Stimulated activated CD4-positive, alpha-beta T cell treated with anti-CD3 and anti-CD28 coated beads, Interleukin-1b, Interleukin-23, amount 100 ng/mL, for 1 hour (primary cell): ENCODE data around the gene PARP6.

ENCODE experiments used
- DNase-seq, 2 donors: peaks; one replicate each; pipeline ENCODE4 v3.0.0-alpha.2; 2020; ENCODE audit warnings: low read depth in 2 of 2

Gene PARP6

DNA sequence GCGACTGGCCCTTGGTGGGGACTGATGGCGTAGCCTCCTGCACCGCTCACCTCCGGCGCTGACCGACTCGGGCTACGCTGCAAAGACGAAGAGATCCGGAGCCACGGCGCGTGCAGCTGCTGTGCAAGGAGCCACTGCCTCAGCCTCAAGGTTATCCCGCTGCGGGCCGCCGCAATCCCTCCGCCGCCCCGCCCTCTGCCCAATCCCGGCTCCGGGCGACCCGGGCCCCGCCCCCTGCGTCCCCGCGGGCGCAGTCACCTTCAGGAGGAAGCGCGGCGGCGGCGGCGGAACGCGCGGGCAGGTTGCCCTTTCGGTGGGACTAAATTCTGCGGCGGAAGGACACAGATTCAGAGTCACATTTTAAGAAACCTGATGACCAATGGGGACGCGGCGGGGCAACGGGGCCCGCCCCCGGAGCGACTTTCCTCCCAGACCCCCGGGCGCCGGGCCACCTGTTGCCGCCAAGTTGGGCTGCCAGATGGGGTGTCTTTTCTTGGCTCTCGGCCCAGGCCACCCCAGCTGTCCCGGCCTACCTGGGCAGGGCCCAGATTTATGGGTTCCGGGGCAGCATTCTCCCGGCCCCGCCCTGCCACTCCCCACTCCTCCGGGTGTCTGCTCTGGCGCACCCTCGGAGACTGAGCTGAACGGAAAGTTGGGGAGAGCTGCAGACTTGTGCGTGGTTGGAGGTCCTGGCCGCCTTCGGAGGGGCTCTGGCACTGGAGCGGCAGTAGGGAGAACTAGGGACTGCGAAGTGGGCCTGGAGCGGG, 41.1 kb downstream of the PARP6 start, which contains the start of gene PKM:
TSS of gene PKM (minus strand) at position 125 of the 767 bp plus-strand sequence. CDS start 12,093 bp downstream, outside the sequence.
- DNase-seq, result peak; percentile 82 to 94

DNA sequence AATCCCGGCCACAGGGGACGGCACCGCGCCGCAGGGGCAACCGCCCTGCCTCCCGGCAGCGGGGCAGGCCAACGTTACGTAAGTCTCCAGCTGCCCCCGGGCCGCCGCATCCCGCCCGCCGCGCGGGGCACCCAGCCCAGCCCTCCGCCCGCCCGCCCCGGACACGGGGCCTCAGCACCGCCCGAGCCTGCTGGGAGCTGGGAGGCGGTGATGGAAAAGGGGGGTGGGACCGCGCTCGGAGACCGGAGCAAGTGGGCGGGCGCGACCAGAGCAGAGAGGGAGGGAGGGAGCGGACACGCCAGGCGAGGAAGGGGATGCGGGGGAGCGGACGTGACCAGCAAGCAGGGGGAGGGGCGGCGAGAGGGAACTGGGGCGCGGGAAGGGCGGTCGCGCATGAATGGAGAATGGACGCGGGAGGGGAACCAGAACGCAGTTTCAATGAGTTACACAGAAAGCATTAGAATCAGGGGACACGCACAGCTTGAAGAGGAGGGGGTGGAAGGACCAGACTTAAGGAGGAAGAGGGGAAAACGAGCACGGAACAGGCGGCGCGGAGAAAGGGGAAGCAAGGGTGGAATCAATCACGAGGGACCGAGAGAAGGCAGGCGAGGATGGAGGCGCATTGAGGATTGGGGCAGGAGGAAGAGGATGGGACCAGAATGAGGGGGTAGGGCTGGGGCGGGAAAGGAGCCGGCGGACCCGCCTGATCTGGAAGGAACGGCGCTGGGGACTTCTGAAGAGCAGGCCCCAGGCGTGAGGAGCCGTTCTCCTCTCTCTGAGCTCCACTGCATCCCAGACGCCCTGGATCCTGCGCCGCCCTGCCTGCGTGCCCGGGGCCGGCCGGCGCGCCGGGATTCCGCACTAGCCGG, 41.9 kb downstream of the PARP6 start:
- peak in 1 of 2 donors; percentile 76 for DNase-seq

GRCh38 chr15:72229947-72230196, 42.5 kb downstream of the PARP6 start:
- no peak for DNase-seq

DNA sequence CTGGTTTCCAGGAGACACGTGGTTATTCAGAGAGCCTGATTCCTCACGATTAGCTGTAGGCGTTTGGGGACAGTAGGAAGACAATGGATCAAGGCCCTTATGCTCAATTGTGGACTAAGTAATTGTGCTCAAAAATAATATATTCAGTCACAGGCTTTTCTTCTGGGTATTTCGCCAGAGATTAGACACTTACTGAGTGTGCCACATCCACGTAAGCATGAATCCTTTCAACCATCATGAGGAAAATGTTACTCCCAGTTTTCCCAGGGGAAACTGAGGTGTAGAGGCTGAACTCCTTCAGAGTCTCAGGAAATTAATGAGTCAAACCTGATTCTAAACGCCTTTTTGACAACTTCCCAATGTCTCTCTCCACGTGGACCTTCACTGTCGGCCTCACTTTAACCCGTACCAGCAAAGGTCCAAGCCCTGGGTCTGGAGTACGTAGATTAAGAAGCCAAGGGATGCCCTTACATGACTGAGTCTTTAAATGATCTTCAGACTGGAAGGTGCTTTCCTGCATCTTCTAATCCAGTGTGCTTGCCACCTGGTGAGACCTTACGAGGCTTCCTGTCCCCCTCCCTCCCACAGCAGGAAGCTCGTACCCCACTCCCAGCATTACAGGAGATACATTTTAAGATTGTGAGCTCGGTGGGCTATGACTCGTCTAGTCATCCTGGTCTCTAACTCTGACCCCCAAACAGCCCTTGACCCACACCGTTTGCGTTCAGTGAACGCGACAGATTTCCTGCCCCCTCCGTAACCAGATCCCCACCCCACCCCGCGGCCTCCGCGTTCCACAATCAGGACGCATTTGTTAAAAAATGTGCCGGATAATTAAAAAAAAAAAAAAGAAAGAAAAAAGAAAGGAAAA, 43.0 kb downstream of the PARP6 start:
- DNase-seq, result peak in 1 of 2 donors; percentile 18

DNA sequence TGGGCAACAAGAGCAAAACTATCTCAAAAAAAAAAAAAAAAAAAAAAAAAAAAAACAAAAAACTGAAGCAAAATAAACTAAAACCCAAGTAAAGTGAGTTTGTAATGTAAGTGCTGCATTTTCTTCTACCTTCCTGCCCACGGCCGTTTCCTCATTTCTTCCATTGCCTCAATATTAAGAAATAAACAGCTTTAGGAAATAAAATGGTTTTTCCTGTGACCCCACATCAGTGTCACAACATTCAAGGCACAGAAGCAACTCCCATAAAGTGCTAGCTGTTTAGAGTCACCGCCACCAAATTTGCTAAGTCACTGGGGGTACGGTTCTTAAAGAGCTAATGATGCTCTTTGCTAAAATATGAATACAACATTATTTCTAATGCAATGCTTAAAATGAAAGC, 44.6 kb downstream of the PARP6 start:
- DNase-seq, result no peak

GRCh38 chr15:72227192-72227586, 45.2 kb downstream of the PARP6 start:
- DNase-seq, result peak in 1 of 2 donors; percentile 21

GRCh38 chr15:72223278-72223677, 49.1 kb downstream of the PARP6 start:
- no peak for DNase-seq

DNA sequence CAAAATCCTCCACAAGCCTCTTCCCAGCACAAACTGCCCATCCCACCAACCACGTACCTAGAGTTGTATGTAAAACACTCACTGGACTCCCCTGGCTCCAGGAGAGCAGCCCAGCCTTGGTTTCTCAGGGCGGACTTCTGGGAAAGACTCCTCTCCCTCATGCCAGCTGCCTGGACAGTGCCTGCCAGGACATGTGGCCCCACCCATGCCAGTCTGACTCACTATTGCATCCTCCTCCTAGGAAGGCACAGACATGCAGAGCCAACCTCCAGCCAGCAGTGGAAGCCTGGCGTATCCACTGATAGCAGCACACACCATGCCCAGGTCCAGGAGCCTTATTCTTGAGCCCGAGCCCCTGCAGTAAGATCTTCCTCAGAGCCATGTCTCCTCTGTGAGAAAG, 50.0 kb downstream of the PARP6 start:
- DNase-seq, result no peak

GRCh38 chr15:72220687-72221086, 51.7 kb downstream of the PARP6 start:
- DNase-seq, result no peak

- DNase-seq, result no peak
Measured at GRCh38 chr15:72217216-72217615, 55.1 kb downstream of the PARP6 start.

DNA sequence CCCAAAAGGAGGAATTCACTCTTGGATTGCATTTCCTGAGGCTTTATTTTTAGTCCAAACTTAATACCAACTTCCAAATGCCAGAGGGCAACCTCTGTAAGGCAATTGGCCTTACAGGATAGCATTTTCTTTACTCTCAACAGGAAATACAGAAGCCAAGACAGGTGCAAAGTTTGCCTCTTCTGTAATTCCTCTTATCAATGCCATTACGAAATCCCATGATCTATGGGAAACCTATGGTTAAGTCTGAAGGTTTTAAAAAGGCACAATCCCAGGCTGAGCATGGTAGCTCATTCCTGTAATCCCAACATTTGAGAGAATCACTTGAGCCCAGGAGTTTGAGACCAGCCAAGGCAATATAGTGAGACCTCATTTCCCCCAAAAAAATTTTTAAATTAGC, 56.3 kb downstream of the PARP6 start:
- no peak for DNase-seq

GRCh38 chr15:72207558-72208085, 64.7 kb downstream of the PARP6 start:
- no peak for DNase-seq

DNA sequence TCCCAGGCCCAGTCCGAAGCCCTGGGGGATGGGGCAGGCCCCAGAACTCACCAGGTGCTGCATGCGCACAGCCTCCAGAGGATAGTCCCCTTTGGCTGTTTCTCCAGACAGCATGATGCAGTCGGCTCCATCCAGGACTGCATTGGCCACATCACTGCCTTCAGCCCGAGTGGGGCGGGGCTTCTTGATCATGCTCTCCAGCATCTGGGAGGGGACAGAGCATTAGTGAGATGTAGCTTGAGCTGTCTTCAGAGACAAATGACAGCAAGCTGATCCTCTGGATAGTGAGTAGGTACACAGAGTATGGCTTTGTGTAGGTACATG, 65.7 kb downstream of the PARP6 start:
- no peak for DNase-seq

- no peak for DNase-seq
Measured at GRCh38 chr15:72205896-72206676, 66.3 kb downstream of the PARP6 start.

- no peak for DNase-seq
Measured at GRCh38 chr15:72205273-72205672, 67.1 kb downstream of the PARP6 start.

GRCh38 chr15:72203507-72203837, 68.9 kb downstream of the PARP6 start:
- DNase-seq, result no peak

- DNase-seq, result no peak
Measured at GRCh38 chr15:72202801-72203506, 69.4 kb downstream of the PARP6 start.

GRCh38 chr15:72202302-72202701, 70.1 kb downstream of the PARP6 start:
- DNase-seq, result no peak

GRCh38 chr15:72201391-72201921, 70.9 kb downstream of the PARP6 start:
- no peak for DNase-seq
